Putamen (tissue), 1 donor: Measurements from ENCODE around the gene FGD6.
"Not testable (repeated sequence)": the region's sequence is repeated elsewhere in the genome, so short reads cannot be mapped to it uniquely, and the experiment has no call there.

ENCODE experiments used
- DNase-seq: peaks from one replicate; pipeline ENCODE4 v3.0.0-alpha.2; 2016; ENCODE audit warnings: low spot score

The FGD6 gene

GRCh38 chr12:95126076-95126475 lies 91.2 kb downstream of the FGD6 start:
- DNase-seq, result no peak

GRCh38 chr12:95124106-95124505 lies 93.2 kb downstream of the FGD6 start:
- no peak for DNase-seq

DNA sequence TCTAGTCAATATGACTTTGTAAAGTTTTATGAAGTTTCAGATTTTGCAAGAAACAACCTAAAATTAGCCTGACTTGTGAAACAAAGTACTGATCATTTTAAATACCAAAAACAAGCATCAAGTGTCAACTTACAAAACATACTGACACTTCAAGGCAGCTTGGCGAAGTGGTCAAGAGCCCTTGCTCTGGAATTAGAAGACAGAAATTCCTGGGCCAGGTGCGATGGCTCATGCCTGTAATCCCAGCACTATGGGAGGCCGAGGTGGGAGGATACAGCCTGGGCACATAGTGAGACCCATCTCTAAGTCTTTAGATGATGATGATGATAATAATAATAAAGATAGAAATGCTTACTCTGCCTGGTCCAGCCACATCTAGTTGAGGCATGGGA lies 98.5 kb downstream of the FGD6 start:
- DNase-seq, result no peak

DNA sequence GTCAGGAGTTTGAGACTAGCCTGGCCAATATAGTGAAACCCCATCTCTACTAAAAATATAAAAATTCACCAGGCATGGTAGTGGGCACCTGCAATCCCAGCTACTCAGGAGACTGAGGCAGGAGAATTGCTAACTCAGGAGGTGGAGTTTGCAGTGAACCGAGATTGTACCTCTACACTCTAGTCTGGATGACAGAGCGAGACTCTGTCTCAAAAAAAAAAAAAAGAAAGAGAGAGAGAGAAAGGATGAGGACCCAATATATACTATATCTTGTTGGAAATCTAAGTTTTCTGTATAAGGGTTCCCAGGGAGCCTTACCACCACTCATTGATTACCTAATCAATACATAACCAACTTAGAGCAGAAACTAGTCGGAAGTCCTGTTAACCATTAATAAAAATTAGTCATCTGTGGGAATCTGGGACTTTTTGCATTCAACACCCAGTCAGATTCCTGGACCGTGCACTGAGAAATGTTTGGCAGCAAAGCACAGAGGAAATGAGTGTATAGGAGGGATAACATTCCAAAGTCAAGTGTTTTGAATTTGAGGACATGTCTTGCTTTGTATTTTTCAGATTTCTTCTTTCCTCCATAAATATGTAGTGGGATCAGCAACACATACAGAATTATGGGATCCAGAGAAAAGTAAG lies 99.0 kb downstream of the FGD6 start:
- DNase-seq, result no peak

DNA sequence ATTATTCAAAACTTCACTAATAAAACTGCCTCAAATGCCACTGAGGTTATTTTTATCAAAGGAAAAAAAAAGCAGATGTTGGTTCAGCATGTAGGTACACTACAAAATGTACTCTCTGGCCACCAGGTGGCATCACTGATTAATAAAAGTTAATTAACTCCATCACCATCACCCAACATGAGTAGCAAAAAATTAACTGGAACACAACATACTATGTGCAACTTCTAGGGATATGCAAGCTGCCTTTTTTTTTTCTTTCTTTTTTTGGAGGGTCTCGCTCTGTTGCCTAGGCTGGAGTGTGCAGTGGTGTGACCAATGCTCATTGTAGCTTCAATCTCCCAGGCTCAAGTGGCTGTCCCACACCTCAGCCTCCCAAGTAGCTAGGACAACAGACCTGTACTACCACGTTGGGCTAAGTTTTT lies 100.1 kb downstream of the FGD6 start:
- DNase-seq, result peak; percentile 63

- no peak for DNase-seq
Observed at GRCh38 chr12:95116773-95117172, 100.5 kb downstream of the FGD6 start.

- no peak for DNase-seq
Observed at GRCh38 chr12:95116341-95116740, 100.9 kb downstream of the FGD6 start.

DNA sequence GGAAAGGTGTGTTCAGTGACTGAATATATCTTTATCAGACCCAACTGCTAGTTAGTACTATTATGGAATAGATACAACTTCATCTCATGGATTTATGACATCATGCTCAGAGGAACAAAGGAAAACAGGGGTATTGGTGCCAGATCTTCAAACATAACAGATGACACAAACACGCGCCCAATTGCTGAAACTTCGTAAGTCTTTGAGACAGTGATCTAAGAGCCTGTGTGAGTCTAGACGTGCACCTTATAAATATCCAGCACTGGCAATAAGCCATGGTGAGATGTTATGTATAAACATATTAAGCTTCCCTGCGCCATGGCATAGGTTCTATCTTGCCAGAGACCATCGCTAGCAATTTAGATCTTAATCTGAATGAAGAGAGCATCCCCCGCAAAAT lies 101.6 kb downstream of the FGD6 start:
- DNase-seq, result no peak

DNA sequence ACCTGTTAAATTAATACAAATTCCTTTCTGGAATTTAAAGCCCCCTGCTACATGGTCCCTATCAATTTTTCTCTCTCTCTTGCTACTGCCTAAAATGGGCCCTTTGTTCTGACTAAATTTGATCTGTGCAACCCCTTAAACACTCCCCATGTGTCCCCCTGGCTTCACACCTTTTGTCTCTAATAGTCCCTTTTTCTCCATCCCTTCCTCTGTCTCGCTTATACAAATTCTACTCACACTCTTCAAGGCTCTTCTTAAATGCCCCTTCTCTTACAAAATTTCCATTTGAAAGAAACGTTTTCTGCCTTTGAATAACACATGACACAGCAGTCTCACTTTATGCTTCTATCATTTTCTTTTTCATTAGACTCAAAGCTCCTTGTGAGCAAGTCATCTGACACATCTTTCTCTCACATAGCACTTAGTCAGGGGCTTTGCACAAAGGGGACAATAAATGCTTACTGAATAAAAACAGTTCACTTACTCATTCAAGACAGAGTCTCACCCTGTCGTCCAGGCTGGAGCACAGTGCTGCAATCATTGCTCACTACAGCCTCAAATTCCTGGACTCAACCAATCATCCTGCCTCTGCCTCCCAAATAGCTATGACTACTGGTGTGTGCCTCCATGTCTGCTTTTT lies 102.4 kb downstream of the FGD6 start:
- no peak for DNase-seq

- no peak for DNase-seq
Observed at GRCh38 chr12:95107362-95107761, 109.9 kb downstream of the FGD6 start.

- no peak for DNase-seq
Observed at GRCh38 chr12:95105540-95105939, 111.7 kb downstream of the FGD6 start.

DNA sequence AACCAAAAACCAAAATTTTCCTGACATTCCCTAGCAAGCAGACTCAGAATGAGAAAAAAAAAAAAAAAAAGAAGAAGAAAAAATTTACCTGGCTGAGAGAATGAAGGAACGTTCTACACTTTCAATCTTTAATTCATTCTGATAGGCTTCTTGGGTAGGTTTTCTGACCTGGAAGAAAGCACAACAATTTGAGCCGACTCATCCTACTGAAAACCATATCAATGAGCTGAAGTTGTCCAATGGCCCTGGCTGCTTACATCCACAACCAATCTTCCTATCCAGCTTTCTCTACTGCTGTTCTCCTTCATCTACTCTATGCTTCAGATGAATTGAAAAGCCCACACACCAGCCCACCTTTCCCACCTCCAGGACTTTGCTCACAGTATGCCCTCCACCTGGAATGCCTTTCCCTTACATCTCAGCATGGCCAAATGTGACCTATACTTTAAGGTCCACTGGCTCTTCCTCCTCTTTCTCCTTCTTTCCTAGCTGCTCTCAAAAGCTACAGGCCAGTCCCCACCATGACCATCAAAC lies 112.3 kb downstream of the FGD6 start:
- no peak for DNase-seq

GRCh38 chr12:95102916-95103671 lies 114.2 kb downstream of the FGD6 start:
- DNase-seq, result no peak

GRCh38 chr12:95101957-95102356 lies 115.3 kb downstream of the FGD6 start:
- DNase-seq, result not testable (repeated sequence)

DNA sequence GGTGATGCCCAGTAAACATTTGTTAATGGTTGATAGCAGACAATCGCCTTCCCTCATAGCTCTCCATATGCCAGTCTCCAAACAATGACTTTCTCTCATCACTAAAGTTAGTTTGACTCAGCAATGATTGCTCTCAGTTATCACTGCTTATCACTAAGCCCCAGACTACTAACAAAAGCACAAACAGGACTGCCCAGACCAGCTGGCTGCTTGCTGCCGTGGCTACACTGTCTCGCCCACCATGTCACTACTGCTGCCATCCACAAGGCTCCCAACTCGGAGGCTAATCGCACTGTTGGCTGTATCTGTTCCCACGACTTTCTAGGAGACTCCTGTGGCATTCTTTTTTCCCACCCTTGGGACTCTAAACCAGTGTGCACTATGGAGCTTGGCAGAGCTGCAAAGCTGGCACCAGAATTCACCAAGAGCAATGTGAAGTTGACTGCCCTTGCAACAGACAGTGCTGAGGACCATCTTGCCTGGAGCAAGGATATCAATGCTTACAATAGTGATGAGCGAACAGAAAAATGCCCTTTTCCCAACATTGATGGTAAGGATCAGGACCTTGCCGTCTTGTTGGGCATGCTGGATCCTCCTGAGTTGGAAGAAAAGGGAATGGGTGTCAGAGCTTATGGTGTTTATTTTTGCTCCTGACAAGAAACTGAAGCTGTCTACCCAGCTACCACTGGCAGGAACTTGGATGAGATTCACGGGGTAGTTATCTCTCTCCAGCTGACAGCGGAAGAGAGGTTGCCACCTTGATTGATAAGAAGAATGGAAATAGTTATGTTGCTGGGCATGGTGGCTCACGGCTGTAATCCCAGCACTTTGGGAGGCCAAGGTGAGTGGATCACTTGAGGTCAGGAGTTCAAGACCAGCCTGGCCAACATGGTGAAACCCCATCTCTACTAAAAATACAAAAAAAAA lies 116.7 kb downstream of the FGD6 start:
- DNase-seq, result no peak

DNA sequence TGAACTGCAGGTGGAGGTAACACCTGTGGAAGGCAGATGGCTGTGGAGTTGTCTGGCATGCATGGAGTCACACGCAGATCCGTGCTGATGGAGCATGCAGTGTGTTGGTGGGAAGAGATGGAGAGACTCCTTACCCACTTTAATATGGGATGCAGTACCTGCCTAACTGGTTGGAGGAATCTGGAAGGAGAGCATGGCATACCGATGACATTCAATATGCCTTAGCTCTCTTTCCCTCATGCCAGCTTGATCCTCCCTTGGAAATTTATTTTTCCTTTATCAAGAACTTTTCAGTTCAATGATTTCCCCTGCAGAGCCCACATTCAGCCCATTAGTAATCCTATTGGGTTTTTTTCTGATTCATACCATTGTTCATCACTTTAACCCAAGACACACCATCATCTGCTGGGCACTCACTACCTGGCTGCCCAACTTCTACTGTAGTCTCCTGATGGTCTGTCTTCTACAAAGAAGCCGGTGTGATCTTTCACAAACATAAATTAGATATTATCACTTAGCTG lies 117.9 kb downstream of the FGD6 start:
- no peak for DNase-seq

- no peak for DNase-seq
Observed at GRCh38 chr12:95096852-95097251, 120.4 kb downstream of the FGD6 start.

- DNase-seq, result no peak
Observed at GRCh38 chr12:95096378-95096777, 120.9 kb downstream of the FGD6 start.

DNA sequence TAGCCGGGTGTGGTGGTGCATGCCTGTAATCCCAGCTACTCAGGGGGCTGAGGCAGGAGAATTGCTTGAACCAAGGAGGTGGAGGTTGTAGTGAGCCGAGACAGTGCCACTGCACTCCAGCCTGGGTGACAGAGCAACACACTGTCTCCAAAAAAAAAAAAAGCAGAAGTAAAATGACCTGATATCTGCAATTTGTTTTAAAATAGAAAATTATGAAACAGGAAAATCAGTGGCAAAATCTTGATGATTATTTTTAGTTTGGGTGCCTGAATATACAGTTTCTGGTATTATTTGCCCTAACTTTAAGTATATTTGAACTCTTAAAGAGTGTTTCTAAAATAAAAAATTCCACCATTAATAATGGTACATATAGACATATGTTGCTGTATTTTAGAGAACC lies 121.4 kb downstream of the FGD6 start:
- DNase-seq, result not testable (repeated sequence)

DNA sequence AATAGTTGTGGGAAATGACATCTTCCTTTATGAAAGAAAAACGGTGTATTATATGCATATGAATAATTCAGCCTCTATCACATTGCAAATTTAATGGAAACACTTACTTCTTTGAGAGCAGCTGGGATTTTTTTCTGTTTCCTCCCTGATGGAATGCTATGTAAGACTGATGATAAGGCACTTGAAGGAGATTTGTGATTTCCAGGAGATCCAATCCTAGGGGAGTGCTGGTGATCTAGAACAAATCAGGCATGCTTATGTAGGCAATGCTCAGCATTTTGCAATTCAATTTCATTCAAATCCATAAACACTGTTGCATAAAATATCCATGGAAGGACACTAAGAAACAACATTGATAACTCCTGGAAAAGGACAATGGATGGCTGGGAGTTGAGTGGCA lies 127.8 kb downstream of the FGD6 start:
- DNase-seq, result no peak

DNA sequence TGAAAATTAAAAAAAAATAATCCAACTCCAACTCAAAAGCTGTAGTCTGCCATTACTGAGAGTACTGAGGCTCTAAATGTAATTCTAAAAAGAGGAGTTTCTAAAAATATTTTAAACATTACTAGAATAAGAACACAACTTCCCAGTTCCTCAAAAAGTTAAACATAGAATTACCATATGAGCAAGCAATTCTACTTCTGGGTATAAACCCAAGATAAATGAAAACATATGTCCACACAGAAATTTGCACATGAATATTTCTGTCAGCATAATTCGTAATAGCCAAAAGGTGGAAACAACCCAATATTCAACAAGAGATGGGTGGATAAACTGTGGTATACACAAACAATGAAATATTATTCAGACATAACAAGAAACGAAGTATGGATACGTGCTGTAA lies 128.9 kb downstream of the FGD6 start:
- DNase-seq, result no peak

GRCh38 chr12:95085612-95086011 lies 131.7 kb downstream of the FGD6 start:
- no peak for DNase-seq
